CD4-positive, alpha-beta T cell treated with Interleukin-15 for 4 hours (primary cell): ENCODE results near the gene SERHL2.
"Not testable (repeated sequence)": the region's sequence is repeated elsewhere in the genome, so short reads cannot be mapped to it uniquely, and the experiment has no call there.

Experiments
- DNase-seq: peaks from one replicate; pipeline ENCODE4 v3.0.0-alpha.2; 2020; ENCODE audit warnings: low spot score

SERHL2 gene

GRCh38 chr22:42608136-42608822, 54.5 kb downstream of the SERHL2 start:
- no peak for DNase-seq

- no peak for DNase-seq
These were observed 55.1 kb downstream of the SERHL2 start for GRCh38 chr22:42608823-42609361.

GRCh38 chr22:42610186-42610585, 56.4 kb downstream of the SERHL2 start:
- no peak for DNase-seq

- DNase-seq = no peak
These were observed 57.3 kb downstream of the SERHL2 start for GRCh38 chr22:42611051-42611450.

GRCh38 chr22:42612336-42612735, 58.6 kb downstream of the SERHL2 start:
- no peak for DNase-seq

GRCh38 chr22:42613872-42614301, 60.1 kb downstream of the SERHL2 start:
- DNase-seq = no peak

- peak; percentile 98 for DNase-seq
These were observed 60.7 kb downstream of the SERHL2 start, which contains the start of gene POLDIP3 for GRCh38 chr22:42614312-42615091. Gene POLDIP3, minus strand, starts transcription at chr22:42614883. Its CDS starts 26 bp downstream, at chr22:42614857.

GRCh38 chr22:42615092-42615859, 61.5 kb downstream of the SERHL2 start:
- DNase-seq = peak; percentile 87

- DNase-seq = not testable (repeated sequence)
These were observed 62.1 kb downstream of the SERHL2 start for GRCh38 chr22:42615860-42616175.

GRCh38 chr22:42617155-42617983, 63.6 kb downstream of the SERHL2 start:
- no peak for DNase-seq

GRCh38 chr22:42619261-42620063, 65.7 kb downstream of the SERHL2 start:
- no peak for DNase-seq

GRCh38 chr22:42620084-42620483, 66.3 kb downstream of the SERHL2 start:
- no peak for DNase-seq

GRCh38 chr22:42621505-42622002, 67.8 kb downstream of the SERHL2 start:
- DNase-seq = peak; percentile 44

GRCh38 chr22:42622061-42622710, 68.4 kb downstream of the SERHL2 start:
- DNase-seq = no peak

- no peak for DNase-seq
These were observed 69.6 kb downstream of the SERHL2 start for GRCh38 chr22:42623301-42623751.
